Pancreas (tissue), 10 donors: ENCODE data around the gene BICD1. TPM values are rescaled to one million over a fixed set of nuclear protein-coding genes. Genes with fewer than 3 reads are reported as not detected.

Experiments used
- ATAC-seq, 4 donors: fragments of 200-7000 bp; cut with Tn5 transposase; one replicate each; pipeline versions ENCODE4 v1.8.0 to v1.9.1; 2020; ENCODE audit warnings: mild to moderate bottlenecking in 4 of 4, moderate library complexity in 4 of 4
- DNase-seq, 6 donors: peaks; one replicate each; pipeline ENCODE4 v3.0.0-alpha.2; 2020
- FAIRE-seq: peaks from 2 replicates; lab custom pipeline; 2012; peaks lifted over from hg19 to GRCh38; lab: Jason Lieb, UNC
- H3K27ac ChIP-seq, 4 donors: fragments of 200-600 bp; sonication (generic); 1 replicate in 3 of 4; 2 replicates in 1 of 4; pipeline versions ENCODE4 v1.5.0 to v1.8.0; 2020
- H3K27me3 ChIP-seq, 4 donors: fragments of 200-600 bp; one replicate each; pipeline ENCODE4 v1.8.0; 2021
- H3K36me3 ChIP-seq, 3 donors: fragments of 200-600 bp; sonication (generic) in 1 of 3; one replicate each; pipeline versions ENCODE4 v1.5.0 to v1.8.0; 2020 to 2021
- H3K4me1 ChIP-seq, 3 donors: fragments of 200-600 bp; one replicate each; pipeline ENCODE4 v1.8.0; 2021
- H3K4me3 ChIP-seq, 4 donors: fragments of 200-600 bp; sonication (generic) in 2 of 4; one replicate each; pipeline versions ENCODE4 v1.5.0 to v1.8.0; 2020 to 2021
- H3K9me3 ChIP-seq, 4 donors: fragments of 200-600 bp; one replicate each; pipeline ENCODE4 v1.8.0; 2021
- CTCF ChIP-seq, 4 donors: fragments of 200-600 bp; sonication (generic) in 3 of 4; IDR thresholded peaks; one replicate each; pipeline versions ENCODE4 v1.5.0 to v1.8.0; 2021; ENCODE audit warnings: antibody characterized with exemption in 4 of 4
- WGBS, 2 donors: extraction: QIAGEN DNeasy Blood & Tissue Kit; methylation state at CpG; one replicate each; pipeline ENCODE4 v1.1.7; 2013; 5-methylcytosine and 5-hydroxymethylcytosine counted together
- intact Hi-C, 3 donors: fragments of 100-400 bp; cut with DNase I; formaldehyde crosslinking; loops; one replicate each; pipeline versions ENCODE4 v1.11.1 to v1.14.2; 2022
- polyA plus RNA-seq, 2 donors: library from polyadenylated mRNA; stranded (reverse); fragments of 200-250 nt; gene quantifications; one replicate each; pipeline ENCODE4 v1.2.3, GENCODE V29; 2013
- total RNA-seq, 6 donors: library from RNA; stranded (reverse); fragmentation: NEBNext Ultra II Directional in 4 of 6; extraction: Animal tissue kit (Norgen Biotek cat#: 25700) in 4 of 6; gene quantifications; one replicate each; pipeline versions ENCODE4 v1.2.1 to v1.2.4, GENCODE V29; 2021 to 2023
- donor health status: healthy with polysubstance abuse.
- donor health status: DM: no; HTN: no; CAD: no; lungs with moderate emphysema.
- donor health status: DM: no; HTN: no; CAD: no.
- donor health status: control.
- donor health status: control.
- donor health status: Bipolar disorder and iron deficiency.
- donor health status: DM: yes; HTN: yes; CAD: no.
- donor health status: DM: no; HTN: no; CAD: no.
- donor health status: DM: no; HTN: no; CAD: no.
- donor health status: DM: yes; HTN: yes; CAD: no.

The BICD1 gene
- total and polyA plus RNA-seq, 8 donors = 2.4 to 8.1 (median 3.4) TPM

- Histone ChIP-seq H3K4me3 (no peak overlapping the region), H3K27ac (no peak overlapping the region), H3K4me1 (no peaks in the 10 kb centered on the region), H3K36me3 (no peaks in the 10 kb centered on the region), H3K9me3 (no peaks in the 10 kb centered on the region), H3K27me3 (no peaks in the 10 kb centered on the region)
- intact Hi-C loops = no loop called here
- WGBS, 2 donors = 90 to 93% methylated on average over 5 of the region's 5 CpGs
- DNase-seq (no peak), FAIRE-seq (no peak), ATAC-seq (no peak)
- TF ChIP-seq CTCF (IDR thresholded peaks at IDR 0.05) = no peak
Observed at GRCh38 chr12:32131666-32132065, 25.0 kb downstream of the BICD1 start.

DNA sequence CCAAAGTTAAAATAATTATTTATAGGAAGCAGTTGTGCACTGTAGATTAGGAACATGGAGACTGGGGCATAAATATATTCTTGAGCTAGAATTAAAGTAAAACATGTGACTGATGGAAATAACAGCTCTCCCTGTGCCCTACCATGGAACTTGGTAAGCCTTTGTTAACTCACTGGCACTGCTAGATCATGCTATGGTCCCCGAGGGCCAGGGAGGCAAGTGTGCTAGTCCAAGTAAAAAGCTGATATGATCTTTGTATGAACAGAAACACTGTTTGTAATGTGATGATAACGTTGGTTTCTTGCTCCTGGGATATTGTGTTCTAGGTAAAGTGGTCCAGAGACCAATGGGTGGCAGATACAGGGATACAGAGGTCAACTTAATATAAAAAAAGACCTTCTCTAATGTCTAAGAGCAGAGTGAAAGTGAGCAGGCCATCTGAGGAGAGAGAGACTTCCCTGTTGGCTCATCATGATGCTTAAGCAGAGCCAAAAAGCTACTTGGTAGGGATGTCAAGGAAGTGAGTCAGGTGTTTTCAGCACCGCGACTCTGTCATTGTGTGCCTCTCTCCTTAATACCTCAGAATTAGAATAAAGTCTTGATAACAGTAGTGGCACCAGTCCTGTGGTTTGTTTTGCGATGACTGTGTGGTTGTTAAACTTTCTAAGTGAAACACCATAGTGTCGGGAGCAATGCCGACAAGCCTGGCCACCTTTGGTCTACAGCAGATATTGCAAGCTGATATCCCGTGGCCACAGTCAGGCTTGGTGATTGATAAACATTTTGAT, 27.6 kb downstream of the BICD1 start:
- no peaks in the 10 kb centered on the region for H3K27me3 ChIP-seq
- no peaks in the 10 kb centered on the region for H3K4me1 ChIP-seq
- intact Hi-C loops = no loop called here
- no peak for TF ChIP-seq CTCF (IDR thresholded peaks at IDR 0.05)
- H3K4me3 ChIP-seq = no peak overlapping the region
- H3K27ac ChIP-seq = no peak overlapping the region
- H3K36me3 ChIP-seq = no peaks in the 10 kb centered on the region
- no peaks in the 10 kb centered on the region for H3K9me3 ChIP-seq
- ATAC-seq (no peak), DNase-seq (no peak), FAIRE-seq (no peak)
- 79 to 81% methylated on average over 8 of the region's 8 CpGs for WGBS, 2 donors

DNA sequence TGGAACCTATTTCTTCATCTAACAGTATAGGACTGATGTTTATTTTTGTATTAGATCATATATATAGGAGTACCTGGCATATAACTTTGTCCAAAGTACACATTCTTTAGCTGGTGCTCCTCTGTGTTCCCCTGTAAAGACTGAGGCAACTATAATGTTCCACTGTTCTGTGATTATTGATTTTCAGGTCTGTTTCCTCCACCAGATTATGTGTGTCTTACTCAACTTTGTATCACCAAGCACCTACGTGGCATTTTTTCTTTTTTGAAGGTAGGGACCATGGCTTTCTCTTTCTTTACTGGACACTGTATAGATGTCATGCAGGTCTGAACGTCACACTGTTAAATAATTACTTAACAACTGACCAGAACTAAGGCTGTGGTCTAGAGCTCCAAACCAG, 29.3 kb downstream of the BICD1 start:
- H3K27ac ChIP-seq = no peak overlapping the region
- no peak for TF ChIP-seq CTCF (IDR thresholded peaks at IDR 0.05)
- H3K4me3 ChIP-seq = no peak overlapping the region
- FAIRE-seq (no peak), DNase-seq (no peak), ATAC-seq (peak in 2 of 4 donors; percentile 20 to 34)
- intact Hi-C loops = no loop called here
- no peaks in the 10 kb centered on the region for H3K4me1 ChIP-seq
- WGBS, 2 donors = 36 to 46% methylated on average over 2 of the region's 2 CpGs
- H3K27me3 ChIP-seq = no peaks in the 10 kb centered on the region
- H3K36me3 ChIP-seq = no peaks in the 10 kb centered on the region
- H3K9me3 ChIP-seq = no peaks in the 10 kb centered on the region

DNA sequence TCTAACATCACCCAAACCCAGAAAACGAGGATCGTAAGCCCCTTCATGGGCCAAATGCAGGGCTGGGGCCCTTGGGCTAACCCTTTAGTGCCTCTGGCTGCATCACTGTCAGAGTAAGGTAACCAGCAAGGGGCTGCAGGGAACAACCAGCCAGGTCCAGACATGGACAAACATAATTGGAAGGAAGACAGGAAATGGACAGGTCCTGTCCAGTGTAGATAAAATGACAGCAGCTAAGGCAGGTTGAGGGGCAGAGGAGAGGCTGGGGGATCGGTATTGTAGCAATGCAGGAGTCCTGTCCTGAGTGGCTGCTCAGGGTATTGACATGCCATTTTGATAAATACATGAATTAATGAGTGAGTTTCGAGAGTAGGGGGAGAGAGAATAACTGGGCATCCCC, 29.8 kb downstream of the BICD1 start:
- WGBS, 2 donors = 76 to 82% methylated on average over 4 of the region's 4 CpGs

More for the DNA sequence above, 29.8 kb downstream of the BICD1 start:
- Histone ChIP-seq H3K36me3 (no peaks in the 10 kb centered on the region), H3K4me3 (no peak overlapping the region), H3K27ac (no peak overlapping the region), H3K9me3 (no peaks in the 10 kb centered on the region), H3K27me3 (no peaks in the 10 kb centered on the region), H3K4me1 (no peaks in the 10 kb centered on the region)
- no peak for FAIRE-seq
- DNase-seq = no peak
- no peak for ATAC-seq
- intact Hi-C loops = no loop called here
- no peak for TF ChIP-seq CTCF (IDR thresholded peaks at IDR 0.05)
